ENCODE data around the gene GRB10. TPM values are rescaled to one million over a fixed set of nuclear protein-coding genes. Genes with fewer than 3 reads are reported as not detected.
"Not testable (repeated sequence)": the region's sequence is repeated elsewhere in the genome, so short reads cannot be mapped to it uniquely, and the experiment has no call there.

Gene GRB10
- total RNA-seq, 1 experiment from 2014 or later, result 0.10 TPM

- no peak for DNase-seq (ENCODE audit: low read depth)
Observed at GRCh38 chr7:50779427-50779826, 3.3 kb downstream of the GRB10 start.

- DNase-seq (ENCODE audit: low read depth), result no peak
Observed at GRCh38 chr7:50778189-50778588, 4.5 kb downstream of the GRB10 start.

- DNase-seq (ENCODE audit: low read depth), result no peak
Observed at GRCh38 chr7:50775836-50776235, 6.9 kb downstream of the GRB10 start.

- no peak for DNase-seq (ENCODE audit: low read depth)
Observed at GRCh38 chr7:50775231-50775630, 7.5 kb downstream of the GRB10 start.

GRCh38 chr7:50774319-50774718 is 8.4 kb downstream of the GRB10 start:
- no peak for DNase-seq (ENCODE audit: low read depth)

GRCh38 chr7:50773071-50773470 is 9.6 kb downstream of the GRB10 start:
- not testable (repeated sequence) for DNase-seq (ENCODE audit: low read depth)

- DNase-seq (ENCODE audit: low read depth), result no peak
Observed at GRCh38 chr7:50771120-50772002, 11.3 kb downstream of the GRB10 start.

- DNase-seq (ENCODE audit: low read depth), result no peak
Observed at GRCh38 chr7:50768485-50769474, 13.9 kb downstream of the GRB10 start.

- no peak for DNase-seq (ENCODE audit: low read depth)
Observed at GRCh38 chr7:50766849-50767207, 15.9 kb downstream of the GRB10 start.

GRCh38 chr7:50766106-50766848 is 16.4 kb downstream of the GRB10 start:
- DNase-seq (ENCODE audit: low read depth), result no peak

GRCh38 chr7:50762337-50762736 is 20.4 kb downstream of the GRB10 start:
- DNase-seq (ENCODE audit: low read depth), result no peak

GRCh38 chr7:50761713-50762112 is 21.0 kb downstream of the GRB10 start:
- DNase-seq (ENCODE audit: low read depth), result no peak

GRCh38 chr7:50757703-50758390 is 24.8 kb downstream of the GRB10 start:
- no peak for DNase-seq (ENCODE audit: low read depth)

- DNase-seq (ENCODE audit: low read depth), result no peak
Observed at GRCh38 chr7:50756180-50756579, 26.5 kb downstream of the GRB10 start.

GRCh38 chr7:50754684-50755083 is 28.0 kb downstream of the GRB10 start:
- DNase-seq (ENCODE audit: low read depth), result no peak

GRCh38 chr7:50754241-50754640 is 28.5 kb downstream of the GRB10 start:
- no peak for DNase-seq (ENCODE audit: low read depth)

- DNase-seq (ENCODE audit: low read depth), result no peak
Observed at GRCh38 chr7:50752422-50752821, 30.3 kb downstream of the GRB10 start.

- no peak for DNase-seq (ENCODE audit: low read depth)
Observed at GRCh38 chr7:50751146-50751545, 31.6 kb downstream of the GRB10 start.

GRCh38 chr7:50749896-50750295 is 32.8 kb downstream of the GRB10 start:
- no peak for DNase-seq (ENCODE audit: low read depth)

GRCh38 chr7:50748472-50748871 is 34.2 kb downstream of the GRB10 start:
- DNase-seq (ENCODE audit: low read depth), result no peak

- DNase-seq (ENCODE audit: low read depth), result no peak
Observed at GRCh38 chr7:50745835-50746234, 36.9 kb downstream of the GRB10 start.
